OCI-LY7 (cell line): ENCODE data around the gene ALDH6A1. TPM values are rescaled to one million over a fixed set of nuclear protein-coding genes. Genes with fewer than 3 reads are reported as not detected.
"Not testable (repeated sequence)": the region's sequence is repeated elsewhere in the genome, so short reads cannot be mapped to it uniquely, and the experiment has no call there.

Source experiments
- BruUV-seq: library from RNA; stranded (reverse); fragments of 400-500 nt; replicated peaks from 2 replicates; lab custom pipeline; 2021; lab: Mats Ljungman, UMichigan
- CTCF ChIA-PET: fragments of 300-600 bp; sonication (Branson Sonifier 250); formaldehyde crosslinking; loops from one replicate; lab custom pipeline; 2022; ENCODE audit warnings: antibody characterized with exemption; ENCODE audit not compliant: unreplicated experiment; lab: Charles Lee
- POLR2A ChIA-PET: fragments of 300-600 bp; sonication (Branson Sonifier 250); formaldehyde crosslinking; loops from one replicate; lab custom pipeline; 2022; ENCODE audit warnings: antibody characterized with exemption; lab: Charles Lee
- DNase-seq: peaks from one replicate; pipeline ENCODE4 v3.0.0-alpha.2; 2015; ENCODE audit warnings: low spot score
- H2AFZ ChIP-seq: fragments of 200-600 bp; sonication (generic), shearing (Covaris generic); 2 replicates; pipeline ENCODE4 v1.6.1; 2014; ENCODE audit warnings: mild to moderate bottlenecking, antibody characterized with exemption, low read length, moderate library complexity
- H3K27ac ChIP-seq: fragments of 200-600 bp; sonication (generic); 2 replicates; pipeline ENCODE4 v1.5.1; 2014; ENCODE audit warnings: mixed run types, low read depth, mild to moderate bottlenecking, moderate library complexity, low read length, inconsistent platforms; ENCODE audit not compliant: poor library complexity, severe bottlenecking
- H3K36me3 ChIP-seq: fragments of 200-600 bp; sonication (generic); 2 replicates; pipeline ENCODE4 v1.6.1; 2014; ENCODE audit warnings: mild to moderate bottlenecking, antibody characterized with exemption, low read length, moderate library complexity, mixed read lengths; ENCODE audit not compliant: insufficient read depth
- H3K4me1 ChIP-seq: fragments of 200-600 bp; sonication (generic); 2 replicates; pipeline ENCODE4 v1.5.1; 2014; ENCODE audit warnings: mild to moderate bottlenecking, low read length; ENCODE audit not compliant: insufficient read depth, poor library complexity, severe bottlenecking
- H3K4me2 ChIP-seq: fragments of 200-600 bp; sonication (generic); 2 replicates; pipeline ENCODE4 v1.6.1; 2014; ENCODE audit warnings: mild to moderate bottlenecking, low read length
- H3K4me3 ChIP-seq: fragments of 200-600 bp; sonication (generic); 2 replicates; pipeline ENCODE4 v1.5.1; 2014; ENCODE audit warnings: mild to moderate bottlenecking, low read depth, low read length; ENCODE audit not compliant: poor library complexity, severe bottlenecking
- H3K79me2 ChIP-seq: fragments of 200-600 bp; sonication (generic); 2 replicates; pipeline ENCODE4 v1.6.1; 2016; ENCODE audit warnings: low read depth, mild to moderate bottlenecking, low read length, moderate library complexity, mixed read lengths; ENCODE audit not compliant: insufficient read depth
- H3K9me2 ChIP-seq: fragments of 200-600 bp; sonication (generic); 2 replicates; pipeline ENCODE4 v1.6.1; 2016; ENCODE audit warnings: mild to moderate bottlenecking, low read length, mixed read lengths; ENCODE audit not compliant: insufficient read depth
- H3K9me3 ChIP-seq: fragments of 200-600 bp; sonication (generic); 2 replicates; pipeline ENCODE4 v1.6.1; 2014; ENCODE audit warnings: mild to moderate bottlenecking, mixed run types, low read length, mixed read lengths
- H4K20me1 ChIP-seq: fragments of 200-600 bp; sonication (generic); 2 replicates; pipeline ENCODE4 v1.6.1; 2014; ENCODE audit warnings: mild to moderate bottlenecking, antibody characterized with exemption, low read length, moderate library complexity, mixed read lengths; ENCODE audit not compliant: insufficient read depth
- EZH2phosphoT487 ChIP-seq: fragments of 200-600 bp; sonication (generic); IDR thresholded peaks from 2 replicates; pipeline ENCODE4 v1.6.1; 2018; ENCODE audit warnings: low read depth, borderline replicate concordance, mild to moderate bottlenecking, mixed run types, antibody characterized with exemption, low read length, moderate library complexity, mixed read lengths
- intact Hi-C: fragments of 100-400 bp; cut with micrococcal nuclease; formaldehyde crosslinking; loops from one replicate; pipeline ENCODE4 v1.10.0; 2022; ENCODE audit not compliant: unreplicated experiment
- total RNA-seq, 2 experiments: library from RNA; depleted of rRNA in 1 of 2; stranded (reverse); fragments of >200 nt in 1 of 2; shearing (Covaris generic) in 1 of 2; gene quantifications; 2 replicates each; pipeline ENCODE4 v1.2.3, GENCODE V29; 2014 to 2022
- TF ChIP-seq, protein P1 (sequence below): fragments of 200-600 bp; sonication (generic); conservative IDR thresholded peaks from 2 replicates; pipeline ENCODE4 v1.5.1; 2014; ENCODE audit warnings: mild to moderate bottlenecking, antibody characterized with exemption, low read length, moderate library complexity, mixed read lengths

The ALDH6A1 gene
- total RNA-seq, 2 experiments from 2014 or later = 17.0 to 20.7 TPM

DNA sequence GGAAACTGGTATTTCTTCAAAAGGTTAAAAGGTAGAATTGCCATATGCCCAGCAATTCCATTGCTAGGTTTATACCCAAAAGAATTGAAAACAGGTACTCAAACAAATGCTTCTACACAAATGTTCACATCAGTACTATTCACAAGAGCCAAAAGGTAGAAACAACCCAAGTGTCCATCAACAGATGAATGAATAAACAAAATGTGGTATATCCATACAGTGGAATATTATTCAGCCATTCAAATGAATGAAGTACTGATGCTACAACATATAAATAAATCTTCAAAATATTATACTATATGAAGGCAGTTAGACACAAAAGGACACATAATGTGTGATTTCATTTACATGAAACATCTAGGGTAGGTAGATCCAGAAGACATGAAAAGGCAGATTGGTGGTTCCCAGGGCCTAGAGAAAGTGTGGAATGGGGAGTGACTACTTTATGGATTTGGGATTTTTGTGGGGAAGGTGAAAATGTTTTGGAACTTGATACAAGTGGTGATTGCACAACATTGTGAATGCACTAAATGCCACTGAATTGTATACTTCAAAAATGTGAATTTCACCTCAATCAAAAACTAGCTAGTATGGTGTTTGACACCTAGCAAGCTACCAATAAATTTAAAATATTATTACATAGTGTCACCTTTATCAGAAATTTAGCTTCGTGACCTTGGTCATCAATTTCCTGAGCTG, 42.2 kb upstream of the ALDH6A1 start:
- no peak for TF ChIP-seq EZH2phosphoT487
- TF ChIP-seq, protein P1, sequence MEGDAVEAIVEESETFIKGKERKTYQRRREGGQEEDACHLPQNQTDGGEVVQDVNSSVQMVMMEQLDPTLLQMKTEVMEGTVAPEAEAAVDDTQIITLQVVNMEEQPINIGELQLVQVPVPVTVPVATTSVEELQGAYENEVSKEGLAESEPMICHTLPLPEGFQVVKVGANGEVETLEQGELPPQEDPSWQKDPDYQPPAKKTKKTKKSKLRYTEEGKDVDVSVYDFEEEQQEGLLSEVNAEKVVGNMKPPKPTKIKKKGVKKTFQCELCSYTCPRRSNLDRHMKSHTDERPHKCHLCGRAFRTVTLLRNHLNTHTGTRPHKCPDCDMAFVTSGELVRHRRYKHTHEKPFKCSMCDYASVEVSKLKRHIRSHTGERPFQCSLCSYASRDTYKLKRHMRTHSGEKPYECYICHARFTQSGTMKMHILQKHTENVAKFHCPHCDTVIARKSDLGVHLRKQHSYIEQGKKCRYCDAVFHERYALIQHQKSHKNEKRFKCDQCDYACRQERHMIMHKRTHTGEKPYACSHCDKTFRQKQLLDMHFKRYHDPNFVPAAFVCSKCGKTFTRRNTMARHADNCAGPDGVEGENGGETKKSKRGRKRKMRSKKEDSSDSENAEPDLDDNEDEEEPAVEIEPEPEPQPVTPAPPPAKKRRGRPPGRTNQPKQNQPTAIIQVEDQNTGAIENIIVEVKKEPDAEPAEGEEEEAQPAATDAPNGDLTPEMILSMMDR = no peak

GRCh38 chr14:74125487-74125886, 41.2 kb upstream of the ALDH6A1 start:
- DNase-seq, H4K20me1 ChIP-seq, H3K4me1 ChIP-seq, H3K4me2 ChIP-seq, H3K36me3 ChIP-seq, H3K9me2 ChIP-seq, POLR2A ChIA-PET, BruUV-seq, H3K79me2 ChIP-seq, H2AFZ ChIP-seq, intact Hi-C loops, H3K4me3 ChIP-seq, H3K9me3 ChIP-seq, H3K27ac ChIP-seq, CTCF ChIA-PET: not testable (repeated sequence)

More for the DNA sequence above, 42.2 kb upstream of the ALDH6A1 start:
- Histone ChIP-seq H3K79me2 (no peaks in the 10 kb centered on the region), H3K4me2 (no peak overlapping the region), H3K4me1 (no peaks in the 10 kb centered on the region), H3K27ac (no peak overlapping the region), H3K4me3 (no peak overlapping the region), H3K36me3 (no peaks in the 10 kb centered on the region), H4K20me1 (no peaks in the 10 kb centered on the region), H3K9me2 (no peaks in the 10 kb centered on the region), H3K9me3 (no peaks in the 10 kb centered on the region), H2AFZ (no peak overlapping the region)
- BruUV-seq = no TSS peak
- ChIA-PET CTCF (no interaction called here), POLR2A (interaction anchor here (2.4 kb wide), 1 partner anchor 13 kb away, joined by 15 read pairs; no protein-coding TSS in a partner anchor)
- intact Hi-C loops = no loop called here
- no peak for DNase-seq

- BruUV-seq, H3K4me2 ChIP-seq, H3K4me3 ChIP-seq, CTCF ChIA-PET, H3K4me1 ChIP-seq, H3K79me2 ChIP-seq, POLR2A ChIA-PET, H4K20me1 ChIP-seq, H3K9me2 ChIP-seq, H2AFZ ChIP-seq, H3K9me3 ChIP-seq, H3K27ac ChIP-seq: not testable (repeated sequence)
- peak; percentile 65 for DNase-seq
- TF ChIP-seq, protein P1 = peak; percentile 76
- intact Hi-C loops = loop anchor here (1.0 kb wide), 1 partner anchor 140 kb away; no protein-coding TSS in a partner anchor
- H3K36me3 ChIP-seq = peaks cover 29% of the 10 kb centered on the region
These were observed 27.4 kb upstream of the ALDH6A1 start for GRCh38 chr14:74111395-74112216.
